SK-N-SH (cell line): ENCODE measurements around the gene NEIL3. TPM values are rescaled to one million over a fixed set of nuclear protein-coding genes. Genes with fewer than 3 reads are reported as not detected.

Experiments
- CTCF ChIA-PET: fragments of 300-600, 350-600 bp; formaldehyde crosslinking; extraction: SDS; loops from one replicate; lab custom pipeline; 2021; lab: Yijun Ruan, JAX
- POLR2A ChIA-PET: fragments of 350-600 bp; sonication (Branson Sonifier 250); formaldehyde crosslinking; extraction: SDS; loops from one replicate; lab custom pipeline; 2020; ENCODE audit warnings: antibody characterized with exemption, inconsistent platforms; lab: Yijun Ruan, JAX
- DNase-seq: peaks from one replicate; pipeline ENCODE4 v3.0.0; 2012
- H2AFZ ChIP-seq: fragments of 200-600 bp; sonication (generic); 2 replicates; pipeline ENCODE4 v1.8.1; 2016; ENCODE audit warnings: antibody characterized with exemption, mild to moderate bottlenecking, low read depth
- H3F3A ChIP-seq: fragments of 200-600 bp; sonication (generic); replicated peaks from 2 replicates; pipeline ENCODE3; 2016; ENCODE audit warnings: antibody characterized with exemption, mild to moderate bottlenecking; ENCODE audit not compliant: insufficient read depth
- H3K27ac ChIP-seq, 2 experiments: fragments of 200-500 bp in 1 of 2; fragments of 200-600 bp in 1 of 2; sonication (Bioruptor generic) in 1 of 2; sonication (generic), shearing (Covaris generic) in 1 of 2; 2 replicates each; pipeline versions ENCODE4 v1.5.1 to v1.6.1; 2014 to 2016; ENCODE audit warnings: low read depth in 2 of 2, inconsistent platforms in 1 of 2, low read length in 1 of 2, mild to moderate bottlenecking in 1 of 2, mixed read lengths in 1 of 2
- H3K27me3 ChIP-seq: fragments of 200-600 bp; sonication (generic), shearing (Covaris generic); 2 replicates; pipeline ENCODE4 v1.6.1; 2016; ENCODE audit warnings: mixed run types; ENCODE audit not compliant: insufficient read depth
- H3K36me3 ChIP-seq, 2 experiments: fragments of 200-500 bp in 1 of 2; fragments of 200-600 bp in 1 of 2; sonication (Bioruptor generic) in 1 of 2; sonication (generic) in 1 of 2; replicated peaks in 1 of 2; 2 replicates each; pipeline versions ENCODE3 to v1.5.1; 2014 to 2016; ENCODE audit warnings: low read length in 1 of 2, mild to moderate bottlenecking in 1 of 2; ENCODE audit not compliant: insufficient read depth in 2 of 2, control insufficient read depth in 1 of 2
- H3K4me1 ChIP-seq, 2 experiments: fragments of 200-500 bp in 1 of 2; fragments of 200-600 bp in 1 of 2; sonication (Bioruptor generic) in 1 of 2; sonication (generic), shearing (Covaris generic) in 1 of 2; 2 replicates each; pipeline versions ENCODE4 v1.5.1 to v1.6.1; 2014 to 2016; ENCODE audit warnings: low read depth in 1 of 2, low read length in 1 of 2, mixed run types in 1 of 2; ENCODE audit not compliant: insufficient read depth in 2 of 2, control insufficient read depth in 1 of 2
- H3K4me2 ChIP-seq: fragments of 200-600 bp; sonication (generic), shearing (Covaris generic); 2 replicates; pipeline ENCODE4 v1.6.1; 2017; ENCODE audit warnings: mixed run types
- H3K4me3 ChIP-seq, 2 experiments: fragments of 200-500 bp in 1 of 2; fragments of 200-600 bp in 1 of 2; sonication (Bioruptor generic) in 1 of 2; sonication (generic), shearing (Covaris generic) in 1 of 2; 2 replicates each; pipeline versions ENCODE4 v1.5.1 to v1.8.1; 2014 to 2016; ENCODE audit warnings: low read depth in 2 of 2, inconsistent platforms in 1 of 2, low read length in 1 of 2, mild to moderate bottlenecking in 1 of 2, mixed read lengths in 1 of 2, moderate library complexity in 1 of 2
- H3K79me2 ChIP-seq: fragments of 200-600 bp; sonication (generic); 2 replicates; pipeline ENCODE4 v1.8.1; 2017; ENCODE audit warnings: mild to moderate bottlenecking; ENCODE audit not compliant: insufficient read depth
- H3K9ac ChIP-seq: fragments of 200-600 bp; sonication (generic); 2 replicates; pipeline ENCODE4 v1.6.1; 2017; ENCODE audit warnings: mixed run types
- H3K9me2 ChIP-seq: fragments of 200-600 bp; sonication (generic); 2 replicates; pipeline ENCODE4 v1.6.1; 2017; ENCODE audit warnings: mixed run types
- H3K9me3 ChIP-seq: fragments of 200-600 bp; sonication (generic); 2 replicates; pipeline ENCODE4 v1.6.1; 2017; ENCODE audit warnings: mixed run types, mild to moderate bottlenecking, moderate library complexity
- H4K20me1 ChIP-seq: fragments of 200-600 bp; sonication (generic); 2 replicates; pipeline ENCODE4 v1.6.1; 2017; ENCODE audit warnings: mild to moderate bottlenecking, mixed run types; ENCODE audit not compliant: insufficient read depth
- CHD2 ChIP-seq: fragments of 150-350 bp; IDR thresholded peaks from 2 replicates; pipeline ENCODE4 v1.6.1; 2018; ENCODE audit warnings: low read length; ENCODE audit not compliant: partially characterized antibody
- ELF1 ChIP-seq: IDR thresholded peaks from 2 replicates; pipeline ENCODE4 v1.4.0; 2012
- EP300 ChIP-seq, 2 experiments: IDR thresholded peaks; 2 replicates each; pipeline versions ENCODE4 v1.4.0 to v1.6.1; 2012; ENCODE audit warnings: borderline replicate concordance in 1 of 2, low read depth in 1 of 2, low read length in 1 of 2
- EZH2phosphoT487 ChIP-seq: fragments of 200-600 bp; sonication (generic); IDR thresholded peaks from 2 replicates; pipeline ENCODE4 v1.6.1; 2017; ENCODE audit warnings: low read depth, mixed run types, mild to moderate bottlenecking, antibody characterized with exemption, moderate library complexity, borderline replicate concordance
- FOSL2 ChIP-seq: IDR thresholded peaks from 2 replicates; pipeline ENCODE4 v1.4.0; 2012; ENCODE audit warnings: low read depth, mild to moderate bottlenecking, moderate library complexity, borderline replicate concordance
- FOXJ3 ChIP-seq: sonication (generic); formaldehyde crosslinking; IDR thresholded peaks from 2 replicates; pipeline ENCODE4 v1.5.1; 2020; ENCODE audit warnings: mild to moderate bottlenecking, missing genetic modification reagents
- GATA2 ChIP-seq: sonication (generic); formaldehyde crosslinking; IDR thresholded peaks from 2 replicates; pipeline ENCODE4 v1.5.0; 2020; ENCODE audit warnings: mild to moderate bottlenecking, missing genetic modification reagents
- MXI1 ChIP-seq: IDR thresholded peaks from 2 replicates; pipeline ENCODE4 v1.6.1; 2012; ENCODE audit warnings: mild to moderate bottlenecking, low read depth, low read length, improper control_type of control experiment
- RAD21 ChIP-seq: IDR thresholded peaks from 2 replicates; pipeline ENCODE4 v1.6.1; 2012; ENCODE audit warnings: mild to moderate bottlenecking, low read length
- RFX5 ChIP-seq: IDR thresholded peaks from 2 replicates; pipeline ENCODE4 v1.6.1; 2012; ENCODE audit warnings: mild to moderate bottlenecking, improper control_type of control experiment, low read length
- SIN3A ChIP-seq: IDR thresholded peaks from 2 replicates; pipeline ENCODE4 v1.6.1; 2012; ENCODE audit warnings: low read depth, mild to moderate bottlenecking, low read length, moderate library complexity, borderline replicate concordance
- TEAD4 ChIP-seq: IDR thresholded peaks from 2 replicates; pipeline ENCODE4 v1.4.0; 2012; ENCODE audit warnings: mild to moderate bottlenecking, borderline replicate concordance; ENCODE audit not compliant: insufficient read depth
- YY1 ChIP-seq: IDR thresholded peaks from 2 replicates; pipeline ENCODE4 v1.4.0; 2012; ENCODE audit warnings: low read depth, mild to moderate bottlenecking
- WGBS: methylation state at CpG from one replicate; pipeline ENCODE4 v1.1.6; 2017; ENCODE audit warnings: low lambda C conversion rate; 5-methylcytosine and 5-hydroxymethylcytosine counted together
- polyA plus RNA-seq, 3 experiments: library from polyadenylated mRNA; depleted of rRNA; stranded (reverse); fragments of >200 nt; gene quantifications; 2 replicates each; pipeline ENCODE4 v1.2.3, GENCODE V29; 2012
- TF ChIP-seq, protein P1 (sequence below): IDR thresholded peaks from 2 replicates; pipeline ENCODE4 v1.4.0; 2012; ENCODE audit warnings: low read depth, borderline replicate concordance
- TF ChIP-seq, protein P2 (sequence below): IDR thresholded peaks from 2 replicates; pipeline ENCODE4 v1.4.0; 2012; ENCODE audit warnings: low read depth, borderline replicate concordance
- TF ChIP-seq, protein P3 (sequence below): fragments of 150-350 bp; IDR thresholded peaks from 2 replicates; pipeline ENCODE4 v1.6.1; 2016; ENCODE audit warnings: mild to moderate bottlenecking, low read depth, low read length
- TF ChIP-seq, protein P4 (sequence below): fragments of 150-350 bp; IDR thresholded peaks from 2 replicates; pipeline ENCODE4 v1.6.1; 2017; ENCODE audit warnings: antibody characterized with exemption, low read length, low read depth, borderline replicate concordance
- TF ChIP-seq, protein P5 (sequence below): IDR thresholded peaks from 2 replicates; pipeline ENCODE4 v1.4.0; 2012; ENCODE audit warnings: low read depth

Gene NEIL3
- polyA plus RNA-seq, 1 of the 3 experiments (the other 2 are of a cell fraction): 3.6 TPM

DNA sequence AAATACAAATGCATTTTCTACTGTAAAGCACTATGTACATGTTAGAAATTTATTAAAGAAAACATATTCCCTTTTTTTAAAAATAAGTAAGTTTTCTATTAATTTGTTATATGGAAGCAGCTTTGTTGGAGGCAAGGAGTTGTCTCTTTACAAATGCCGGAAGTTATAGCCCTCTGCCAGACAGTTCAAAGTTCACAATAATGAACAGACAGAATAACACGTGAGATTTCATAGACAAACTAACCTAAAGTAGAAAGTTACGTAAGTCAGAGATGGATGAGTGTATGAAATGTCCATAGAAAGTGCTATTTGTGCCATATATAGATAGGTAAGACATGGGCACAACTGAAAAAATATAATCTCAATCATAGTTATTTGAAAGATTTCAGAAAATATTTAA is 43.9 kb upstream of the NEIL3 start:
- Histone ChIP-seq H3K4me2 (no peak overlapping the region), H3F3A (no peaks in the 10 kb centered on the region), H4K20me1 (no peaks in the 10 kb centered on the region), H3K79me2 (no peaks in the 10 kb centered on the region), H3K9me2 (no peaks in the 10 kb centered on the region), H3K27ac (no peak overlapping the region), H2AFZ (no peak overlapping the region), H3K9ac (no peak overlapping the region), H3K4me3 (no peak overlapping the region), H3K36me3 (no peaks in the 10 kb centered on the region), H3K27me3 (no peaks in the 10 kb centered on the region), H3K9me3 (no peaks in the 10 kb centered on the region), H3K4me1 (peaks cover 0 to 4% of the 10 kb centered on the region in 2 experiments; a peak in 2 of 4 replicates)
- ChIA-PET POLR2A (no interaction called here), CTCF (interaction anchor here (1.5 kb wide), 1 partner anchor 9 kb away, joined by 4 read pairs; no protein-coding TSS in a partner anchor)
- TF ChIP-seq YY1: no peak
- no peak for TF ChIP-seq EZH2phosphoT487
- TF ChIP-seq, protein P1, sequence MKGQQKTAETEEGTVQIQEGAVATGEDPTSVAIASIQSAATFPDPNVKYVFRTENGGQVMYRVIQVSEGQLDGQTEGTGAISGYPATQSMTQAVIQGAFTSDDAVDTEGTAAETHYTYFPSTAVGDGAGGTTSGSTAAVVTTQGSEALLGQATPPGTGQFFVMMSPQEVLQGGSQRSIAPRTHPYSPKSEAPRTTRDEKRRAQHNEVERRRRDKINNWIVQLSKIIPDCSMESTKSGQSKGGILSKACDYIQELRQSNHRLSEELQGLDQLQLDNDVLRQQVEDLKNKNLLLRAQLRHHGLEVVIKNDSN: no peak
- no peak for TF ChIP-seq RFX5
- no peak for TF ChIP-seq FOXJ3 (CRISPR knock-in tag)
- TF ChIP-seq ELF1: no peak
- no peak for TF ChIP-seq TEAD4
- TF ChIP-seq, protein P2, sequence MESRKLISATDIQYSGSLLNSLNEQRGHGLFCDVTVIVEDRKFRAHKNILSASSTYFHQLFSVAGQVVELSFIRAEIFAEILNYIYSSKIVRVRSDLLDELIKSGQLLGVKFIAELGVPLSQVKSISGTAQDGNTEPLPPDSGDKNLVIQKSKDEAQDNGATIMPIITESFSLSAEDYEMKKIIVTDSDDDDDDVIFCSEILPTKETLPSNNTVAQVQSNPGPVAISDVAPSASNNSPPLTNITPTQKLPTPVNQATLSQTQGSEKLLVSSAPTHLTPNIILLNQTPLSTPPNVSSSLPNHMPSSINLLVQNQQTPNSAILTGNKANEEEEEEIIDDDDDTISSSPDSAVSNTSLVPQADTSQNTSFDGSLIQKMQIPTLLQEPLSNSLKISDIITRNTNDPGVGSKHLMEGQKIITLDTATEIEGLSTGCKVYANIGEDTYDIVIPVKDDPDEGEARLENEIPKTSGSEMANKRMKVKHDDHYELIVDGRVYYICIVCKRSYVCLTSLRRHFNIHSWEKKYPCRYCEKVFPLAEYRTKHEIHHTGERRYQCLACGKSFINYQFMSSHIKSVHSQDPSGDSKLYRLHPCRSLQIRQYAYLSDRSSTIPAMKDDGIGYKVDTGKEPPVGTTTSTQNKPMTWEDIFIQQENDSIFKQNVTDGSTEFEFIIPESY: no peak
- TF ChIP-seq EP300 (IDR thresholded peaks at IDR 0.05; ENCODE audit: borderline replicate concordance in 1 of 2, low read depth in 1 of 2, low read length in 1 of 2): no peak
- TF ChIP-seq RAD21: no peak
- no peak for DNase-seq
- 71% methylated on average over 3 of the region's 3 CpGs for WGBS

DNA sequence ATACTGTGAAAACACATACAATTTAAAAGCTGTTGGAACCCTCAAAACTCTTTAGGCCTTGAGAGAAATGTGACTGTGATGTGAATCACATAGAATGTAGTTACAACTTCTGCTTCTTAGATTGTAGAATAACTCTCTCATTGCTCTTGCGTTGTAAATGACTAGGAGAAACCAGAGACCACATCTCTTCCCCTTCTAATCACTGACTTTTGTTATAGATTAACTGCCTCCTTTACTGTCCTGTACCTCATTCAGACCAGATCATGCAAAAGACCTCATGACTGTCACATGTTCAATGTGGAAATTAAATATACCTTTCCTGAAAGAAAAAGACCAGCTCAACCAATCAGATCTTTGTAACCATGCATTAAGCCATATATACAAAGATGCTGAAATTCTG is 43.2 kb upstream of the NEIL3 start:
- H3K79me2 ChIP-seq: no peaks in the 10 kb centered on the region
- no peak overlapping the region for H3K4me2 ChIP-seq
- no peak for DNase-seq
- no peaks in the 10 kb centered on the region for H3F3A ChIP-seq
- no peaks in the 10 kb centered on the region for H3K9me2 ChIP-seq
- no peaks in the 10 kb centered on the region for H3K9me3 ChIP-seq
- H4K20me1 ChIP-seq: no peaks in the 10 kb centered on the region
- no peak overlapping the region for H3K4me3 ChIP-seq
- ChIA-PET POLR2A (no interaction called here), CTCF (interaction anchor here (1.0 to 2.1 kb wide), 4 partner anchors 9 to 219 kb away, joined by 3 to 12 read pairs (median 4); no protein-coding TSS in a partner anchor)
- H3K27ac ChIP-seq: no peak overlapping the region
- no peaks in the 10 kb centered on the region for H3K36me3 ChIP-seq
- no peaks in the 10 kb centered on the region for H3K27me3 ChIP-seq
- 95% methylated on average over 1 of the region's 1 CpG for whole genome bisulfite sequencing
- H3K4me1 ChIP-seq: peaks cover 0 to 4% of the 10 kb centered on the region in 2 experiments; a peak in 2 of 4 replicates
- no peak overlapping the region for H3K9ac ChIP-seq
- H2AFZ ChIP-seq: no peak overlapping the region
- TF ChIP-seq GATA2 (no peak), EP300 (IDR thresholded peaks at IDR 0.05; ENCODE audit: borderline replicate concordance in 1 of 2, low read depth in 1 of 2, low read length in 1 of 2) (no peak), SIN3A (no peak), CHD2 (no peak), EZH2phosphoT487 (no peak), FOXJ3 (CRISPR knock-in tag) (no peak), FOSL2 (no peak), MXI1 (no peak)
- TF ChIP-seq, protein P1: no peak
- TF ChIP-seq, protein P3, sequence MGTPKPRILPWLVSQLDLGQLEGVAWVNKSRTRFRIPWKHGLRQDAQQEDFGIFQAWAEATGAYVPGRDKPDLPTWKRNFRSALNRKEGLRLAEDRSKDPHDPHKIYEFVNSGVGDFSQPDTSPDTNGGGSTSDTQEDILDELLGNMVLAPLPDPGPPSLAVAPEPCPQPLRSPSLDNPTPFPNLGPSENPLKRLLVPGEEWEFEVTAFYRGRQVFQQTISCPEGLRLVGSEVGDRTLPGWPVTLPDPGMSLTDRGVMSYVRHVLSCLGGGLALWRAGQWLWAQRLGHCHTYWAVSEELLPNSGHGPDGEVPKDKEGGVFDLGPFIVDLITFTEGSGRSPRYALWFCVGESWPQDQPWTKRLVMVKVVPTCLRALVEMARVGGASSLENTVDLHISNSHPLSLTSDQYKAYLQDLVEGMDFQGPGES: no peak
- TF ChIP-seq, protein P4, sequence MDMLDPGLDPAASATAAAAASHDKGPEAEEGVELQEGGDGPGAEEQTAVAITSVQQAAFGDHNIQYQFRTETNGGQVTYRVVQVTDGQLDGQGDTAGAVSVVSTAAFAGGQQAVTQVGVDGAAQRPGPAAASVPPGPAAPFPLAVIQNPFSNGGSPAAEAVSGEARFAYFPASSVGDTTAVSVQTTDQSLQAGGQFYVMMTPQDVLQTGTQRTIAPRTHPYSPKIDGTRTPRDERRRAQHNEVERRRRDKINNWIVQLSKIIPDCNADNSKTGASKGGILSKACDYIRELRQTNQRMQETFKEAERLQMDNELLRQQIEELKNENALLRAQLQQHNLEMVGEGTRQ: no peak
- TF ChIP-seq, protein P5, sequence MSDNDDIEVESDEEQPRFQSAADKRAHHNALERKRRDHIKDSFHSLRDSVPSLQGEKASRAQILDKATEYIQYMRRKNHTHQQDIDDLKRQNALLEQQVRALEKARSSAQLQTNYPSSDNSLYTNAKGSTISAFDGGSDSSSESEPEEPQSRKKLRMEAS: no peak
